Gastrocnemius medialis (tissue), 4 donors: Measurements from ENCODE around the gene ACSM5. TPM values are rescaled to one million over a fixed set of nuclear protein-coding genes. Genes with fewer than 3 reads are reported as not detected.
"Not testable (repeated sequence)": the region's sequence is repeated elsewhere in the genome, so short reads cannot be mapped to it uniquely, and the experiment has no call there.

Source experiments
- ATAC-seq, 2 donors: fragments of 150-250 bp; one replicate each; pipeline ENCODE4 v1.9.1; 2016
- DNase-seq, 2 donors: peaks; one replicate each; pipeline ENCODE4 v3.0.0-alpha.2; 2019
- H3K27ac ChIP-seq, 4 donors: fragments of 200-600 bp; sonication (generic); 1 replicate in 1 of 4; 2 replicates in 3 of 4; pipeline ENCODE4 v1.5.1; 2016 to 2018; ENCODE audit warnings: mild to moderate bottlenecking in 2 of 4, moderate library complexity in 1 of 4
- H3K27me3 ChIP-seq, 3 donors: fragments of 200-600 bp; sonication (generic) in 2 of 3; 1 replicate in 1 of 3; 2 replicates in 2 of 3; pipeline versions ENCODE4 v1.5.1 to v1.6.0; 2016 to 2019; ENCODE audit warnings: mild to moderate bottlenecking in 1 of 3, moderate library complexity in 1 of 3
- H3K36me3 ChIP-seq, 2 donors: fragments of 200-600 bp; sonication (generic) in 1 of 2; one replicate each; pipeline ENCODE4 v1.5.1; 2017 to 2018
- H3K4me1 ChIP-seq, 2 donors: fragments of 200-600 bp; sonication (generic) in 1 of 2; one replicate each; pipeline ENCODE4 v1.5.1; 2016 to 2017; ENCODE audit warnings: mild to moderate bottlenecking in 2 of 2
- H3K4me3 ChIP-seq, 4 donors: fragments of 200-600 bp; sonication (generic) in 3 of 4; 1 replicate in 1 of 4; 2 replicates in 3 of 4; pipeline ENCODE4 v1.5.1; 2016 to 2019; ENCODE audit warnings: mild to moderate bottlenecking in 2 of 4
- H3K9me3 ChIP-seq, 3 donors: fragments of 200-600 bp; sonication (generic) in 2 of 3; 1 replicate in 1 of 3; 2 replicates in 2 of 3; pipeline ENCODE4 v1.5.1; 2016 to 2019
- CTCF ChIP-seq, 5 experiments: fragments of 450-650 bp in 3 of 5; fragments of 200-600 bp in 2 of 5; sonication (generic) in 2 of 5; IDR thresholded peaks in 4 of 5; conservative IDR thresholded peaks in 1 of 5; 1 replicate in 4 of 5; 2 replicates in 1 of 5; pipeline ENCODE4 v1.5.1; 2016 to 2019; ENCODE audit warnings: antibody characterized with exemption in 5 of 5, mild to moderate bottlenecking in 3 of 5, moderate library complexity in 3 of 5
- POLR2A ChIP-seq, 2 donors: fragments of 450-650 bp; IDR thresholded peaks; one replicate each; pipeline ENCODE4 v1.6.1; 2017; ENCODE audit warnings: antibody characterized with exemption in 2 of 2, mild to moderate bottlenecking in 2 of 2, moderate library complexity in 2 of 2
- in situ Hi-C, 4 donors: fragments of 200-750 bp; cut with MboI; loops; one replicate each; pipeline versions ENCODE4 v1.15.0 to v1.8.0; 2017; ENCODE audit warnings: low sequenced_read_pairs in 4 of 4
- intact Hi-C: fragments of 100-400 bp; cut with DNase I; formaldehyde crosslinking; loops from one replicate; pipeline ENCODE4 v1.15.1; 2023; ENCODE audit warnings: low total_unique reads
- total RNA-seq, 4 donors: library from RNA; depleted of rRNA; stranded (reverse); fragments of >200 nt; gene quantifications; one replicate each; pipeline versions ENCODE4 v1.1.0 to v1.2.3, GENCODE V29; 2016

The ACSM5 gene
- total RNA-seq, 4 donors from 2014 or later = 4.2 to 30.5 (median 9.6) TPM

GRCh38 chr16:20430948-20431347 is 21.6 kb downstream of the ACSM5 start:
- intact Hi-C loops = no loop called here
- Histone ChIP-seq H3K9me3 (no peaks in the 10 kb centered on the region), H3K4me1 (no peaks in the 10 kb centered on the region), H3K27me3 (no peaks in the 10 kb centered on the region), H3K27ac (no peak overlapping the region), H3K36me3 (no peaks in the 10 kb centered on the region), H3K4me3 (no peak overlapping the region)
- no peak for TF ChIP-seq CTCF (IDR thresholded peaks at IDR 0.05 in 4 of 5, conservative IDR thresholded peaks at IDR 0.05 in 1 of 5)
- TF ChIP-seq POLR2A (IDR thresholded peaks at IDR 0.05) = no peak
- no peak for ATAC-seq
- DNase-seq = no peak
- in situ Hi-C loops = no loop called here

GRCh38 chr16:20438950-20439349 is 29.6 kb downstream of the ACSM5 start:
- H3K36me3 ChIP-seq, H3K4me1 ChIP-seq, DNase-seq, H3K9me3 ChIP-seq, H3K4me3 ChIP-seq, ATAC-seq, intact Hi-C loops, in situ Hi-C loops, H3K27me3 ChIP-seq: not testable (repeated sequence)
- peak overlapping the region in 1 of 4 donors; percentile 69 for H3K27ac ChIP-seq

DNA sequence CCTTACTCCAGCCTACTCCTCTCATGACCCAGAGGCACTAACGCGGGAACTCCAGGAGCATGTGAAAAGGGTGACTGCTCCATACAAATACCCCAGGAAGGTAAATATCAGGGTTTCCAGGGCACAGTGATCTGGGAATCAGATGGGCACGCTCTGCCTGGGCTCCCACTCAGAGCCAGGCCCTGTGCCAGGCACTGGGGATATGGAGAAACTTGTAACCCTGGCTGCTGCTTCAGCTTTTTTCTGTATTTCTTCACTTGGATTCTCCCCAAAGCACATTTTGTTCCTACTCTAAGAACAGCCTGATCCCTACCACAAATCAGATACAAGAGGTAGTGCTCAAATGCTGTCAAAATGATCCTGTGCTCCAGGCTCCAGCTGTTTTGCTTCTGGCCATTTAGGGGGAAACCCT is 30.5 kb downstream of the ACSM5 start:
- in situ Hi-C loops, intact Hi-C loops: not testable (repeated sequence)
- peak overlapping the region in 2 of 4 donors; percentile 69 to 71 for H3K27ac ChIP-seq

DNA sequence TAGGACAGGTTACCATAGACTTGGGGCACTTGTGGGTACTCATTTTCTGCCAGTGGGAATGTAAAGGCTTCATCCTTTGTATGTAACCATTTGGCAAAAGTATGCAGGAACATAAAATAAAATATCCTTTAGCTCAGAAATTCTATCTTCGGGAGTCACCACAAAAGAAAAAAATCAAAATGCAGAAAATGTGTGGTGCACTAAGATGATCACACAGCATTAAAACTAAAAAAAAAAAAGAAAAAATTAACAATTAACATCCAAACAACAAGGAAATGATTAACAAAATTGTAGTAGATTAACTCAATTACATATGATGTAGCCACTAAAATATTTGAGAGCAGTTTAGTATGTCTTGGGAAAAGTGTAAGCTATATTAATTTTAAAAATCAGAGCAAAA is 31.4 kb downstream of the ACSM5 start:
- H3K4me3 ChIP-seq, H3K9me3 ChIP-seq, H3K36me3 ChIP-seq, DNase-seq, intact Hi-C loops, H3K27me3 ChIP-seq, in situ Hi-C loops, ATAC-seq, H3K4me1 ChIP-seq: not testable (repeated sequence)
- H3K27ac ChIP-seq = peak overlapping the region in 2 of 4 donors; percentile 46 to 65

More for the DNA sequence above, 30.5 kb downstream of the ACSM5 start:
- DNase-seq (peak in 1 of 2 donors; percentile 44), ATAC-seq (peak; percentile 89 to 92)
- not testable (repeated sequence) for H3K27me3 ChIP-seq, H3K36me3 ChIP-seq, H3K9me3 ChIP-seq, H3K4me3 ChIP-seq, H3K4me1 ChIP-seq

DNA sequence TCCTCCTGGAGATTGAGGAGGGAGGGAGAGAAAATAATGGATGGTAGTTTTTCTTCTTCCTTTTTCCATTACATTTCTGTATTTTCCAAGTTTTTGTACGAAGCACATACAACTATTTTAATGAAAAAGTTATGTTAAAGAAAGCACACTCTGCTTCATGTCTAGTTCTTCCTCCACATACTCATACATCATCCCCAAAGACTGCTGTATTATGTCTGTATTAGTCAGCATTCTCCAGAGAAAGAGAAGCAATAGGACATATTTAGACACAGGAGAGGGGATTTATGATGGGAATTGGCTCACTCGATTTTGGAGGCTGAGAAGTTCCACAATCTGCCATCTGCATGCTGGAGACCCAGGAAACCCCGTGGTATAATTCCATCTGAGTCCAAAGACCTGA is 31.9 kb downstream of the ACSM5 start:
- TF ChIP-seq CTCF (IDR thresholded peaks at IDR 0.05 in 4 of 5, conservative IDR thresholded peaks at IDR 0.05 in 1 of 5) = no peak
- TF ChIP-seq POLR2A (IDR thresholded peaks at IDR 0.05) = no peak
- no peaks in the 10 kb centered on the region for H3K27me3 ChIP-seq
- H3K4me3 ChIP-seq = no peak overlapping the region
- H3K9me3 ChIP-seq = no peaks in the 10 kb centered on the region
- peaks cover 0 to 6% of the 10 kb centered on the region in 2 donors for H3K4me1 ChIP-seq
- DNase-seq (no peak), ATAC-seq (no peak)
- in situ Hi-C loops = no loop called here
- H3K27ac ChIP-seq = no peak overlapping the region
- H3K36me3 ChIP-seq = no peaks in the 10 kb centered on the region
- intact Hi-C loops = no loop called here

DNA sequence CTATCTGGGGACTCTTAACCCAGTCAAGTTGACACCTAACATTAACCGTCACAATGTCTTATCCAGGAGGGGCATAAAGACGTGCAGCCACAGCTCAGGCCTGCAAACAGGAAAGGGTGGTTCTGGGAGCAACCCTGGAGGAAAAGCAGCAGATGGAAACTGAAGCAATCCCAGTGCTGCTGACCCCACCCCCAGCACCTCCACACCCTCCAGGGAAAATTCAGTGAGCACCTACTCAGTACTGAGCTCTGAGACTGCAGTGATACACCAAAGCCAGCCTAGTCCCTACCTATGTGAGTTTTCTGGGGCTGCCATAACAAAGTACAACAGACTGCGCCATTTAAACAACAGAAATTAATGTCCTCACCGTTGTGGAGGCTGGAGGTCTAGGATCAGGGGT is 32.5 kb downstream of the ACSM5 start:
- H3K27me3 ChIP-seq, H3K36me3 ChIP-seq, H3K4me1 ChIP-seq, H3K9me3 ChIP-seq, in situ Hi-C loops, H3K27ac ChIP-seq, H3K4me3 ChIP-seq, intact Hi-C loops, DNase-seq, ATAC-seq: not testable (repeated sequence)

DNA sequence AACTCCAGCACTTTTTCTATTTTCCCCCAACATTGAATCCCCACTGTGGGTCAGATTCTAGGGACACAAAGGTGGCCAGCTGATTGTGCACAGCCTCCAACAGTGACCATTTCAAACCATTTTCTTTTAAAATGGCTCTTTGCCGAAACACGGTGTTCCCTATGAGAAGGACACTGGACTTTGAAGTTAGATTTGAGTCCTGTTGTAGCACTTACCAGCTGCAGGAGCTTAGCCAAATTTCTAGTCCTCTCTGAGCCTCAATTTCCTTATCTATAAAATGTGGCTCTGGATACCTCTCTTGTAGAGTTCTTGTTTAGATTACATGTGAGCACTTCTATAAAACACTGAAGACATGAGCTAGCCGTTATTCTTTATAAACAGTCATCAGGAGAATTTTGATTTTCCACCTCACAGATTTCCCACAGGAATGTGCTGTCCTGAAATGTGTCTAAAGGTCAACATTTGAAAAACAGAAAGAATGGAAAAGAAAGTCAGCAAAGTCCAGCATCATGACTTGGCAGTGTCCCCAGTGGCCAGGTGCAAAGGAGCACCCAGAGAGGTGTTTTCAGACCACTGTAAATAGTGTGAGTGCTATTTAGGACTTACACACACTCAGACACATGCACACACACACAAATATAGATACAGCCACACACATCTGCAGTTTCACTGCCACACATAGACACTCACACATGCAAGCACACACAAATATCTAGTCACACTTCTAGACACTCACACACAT is 37.5 kb downstream of the ACSM5 start:
- H3K27ac ChIP-seq, DNase-seq, H3K4me3 ChIP-seq, intact Hi-C loops, H3K27me3 ChIP-seq, in situ Hi-C loops, H3K4me1 ChIP-seq, ATAC-seq, H3K36me3 ChIP-seq, H3K9me3 ChIP-seq: not testable (repeated sequence)

DNA sequence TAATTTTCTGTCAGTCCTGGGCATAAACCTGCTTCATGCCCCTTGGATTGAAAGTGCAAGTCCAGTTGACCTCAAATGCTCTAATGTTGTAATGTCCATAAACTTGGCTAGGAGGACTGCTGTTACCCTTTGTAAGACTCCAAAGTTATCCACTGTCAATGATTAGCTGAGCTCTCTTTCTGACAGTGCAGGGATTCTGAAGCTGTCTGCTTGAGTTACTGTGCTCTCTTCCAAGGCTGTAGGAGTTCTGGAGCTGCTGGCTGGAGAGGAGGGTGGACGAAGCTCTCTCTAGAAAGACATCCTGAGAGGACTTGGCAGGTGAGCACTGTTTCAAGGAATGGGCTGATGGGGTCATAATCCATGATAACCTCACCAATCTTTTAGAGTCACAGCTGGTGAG is 42.0 kb downstream of the ACSM5 start, which contains the start of gene ACSM2A:
Gene ACSM2A (plus strand): TSS at position 158 of the 400 bp plus-strand sequence. CDS start 8,594 bp downstream, outside the sequence.
- ATAC-seq, H3K4me1 ChIP-seq, in situ Hi-C loops, H3K4me3 ChIP-seq, H3K9me3 ChIP-seq, H3K27me3 ChIP-seq, DNase-seq, intact Hi-C loops, H3K36me3 ChIP-seq, H3K27ac ChIP-seq: not testable (repeated sequence)

DNA sequence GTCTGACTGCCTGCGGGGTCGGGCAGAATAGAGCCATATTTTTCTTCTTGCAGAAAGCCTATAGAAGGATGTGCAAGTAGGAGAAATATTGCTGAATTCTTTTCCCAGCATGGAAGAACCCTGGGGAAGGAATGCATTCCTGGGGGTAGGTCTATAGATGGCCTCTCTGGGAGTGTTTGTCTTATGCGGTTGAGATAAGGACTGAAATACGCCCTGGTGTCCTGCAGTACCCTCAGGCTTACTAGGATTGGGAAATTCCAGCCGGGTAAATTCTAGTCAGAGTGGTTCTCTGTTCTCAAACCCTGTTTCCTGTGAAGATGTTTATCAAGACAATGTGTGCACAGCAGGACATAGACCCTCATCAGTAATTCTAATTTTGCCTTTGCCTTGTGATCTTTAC is 44.3 kb downstream of the ACSM5 start:
- ATAC-seq, in situ Hi-C loops, intact Hi-C loops: not testable (repeated sequence)

DNA sequence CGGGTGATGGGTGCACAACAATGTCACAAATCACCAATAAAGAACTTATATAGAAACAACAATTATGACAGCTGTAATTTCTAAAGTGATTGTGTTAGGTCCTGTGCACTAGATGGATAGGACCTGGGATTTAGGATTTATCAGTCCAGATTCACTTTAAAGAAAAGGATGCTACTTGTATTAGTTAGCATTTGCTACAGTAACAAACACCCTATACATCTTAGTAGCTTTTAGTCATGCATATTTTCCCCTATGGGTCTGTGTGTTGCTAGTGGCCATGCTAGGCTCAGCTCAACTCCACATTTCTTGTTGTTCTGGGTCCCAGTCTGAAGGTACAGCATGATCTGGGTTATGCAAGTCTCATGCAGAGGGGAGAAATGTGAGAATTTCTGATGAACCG is 49.9 kb downstream of the ACSM5 start:
- H3K4me1 ChIP-seq, H3K36me3 ChIP-seq, intact Hi-C loops, H3K27me3 ChIP-seq, DNase-seq, H3K4me3 ChIP-seq, H3K27ac ChIP-seq, ATAC-seq, in situ Hi-C loops, H3K9me3 ChIP-seq: not testable (repeated sequence)

More for the DNA sequence above, 44.3 kb downstream of the ACSM5 start:
- H3K4me3 ChIP-seq, H3K36me3 ChIP-seq, H3K9me3 ChIP-seq, H3K27me3 ChIP-seq, DNase-seq, H3K4me1 ChIP-seq, H3K27ac ChIP-seq: not testable (repeated sequence)
